ENCODE data around the gene CGN.

- TF ChIP-seq CTCF (IDR thresholded peaks at IDR 0.05; ENCODE audit: low read length) (no peak), EZH2 (IDR thresholded peaks at IDR 0.05; ENCODE audit: borderline replicate concordance, low read length) (no peak)
Measured at GRCh38 chr1:151461694-151462093, 49.5 kb upstream of the CGN start.
